Measurements from ENCODE around the gene PLB1. TPM values are rescaled to one million over a fixed set of nuclear protein-coding genes. Genes with fewer than 3 reads are reported as not detected.

PLB1 gene
- total RNA-seq, 1 experiment from 2014 or later, result 0.40 TPM

DNA sequence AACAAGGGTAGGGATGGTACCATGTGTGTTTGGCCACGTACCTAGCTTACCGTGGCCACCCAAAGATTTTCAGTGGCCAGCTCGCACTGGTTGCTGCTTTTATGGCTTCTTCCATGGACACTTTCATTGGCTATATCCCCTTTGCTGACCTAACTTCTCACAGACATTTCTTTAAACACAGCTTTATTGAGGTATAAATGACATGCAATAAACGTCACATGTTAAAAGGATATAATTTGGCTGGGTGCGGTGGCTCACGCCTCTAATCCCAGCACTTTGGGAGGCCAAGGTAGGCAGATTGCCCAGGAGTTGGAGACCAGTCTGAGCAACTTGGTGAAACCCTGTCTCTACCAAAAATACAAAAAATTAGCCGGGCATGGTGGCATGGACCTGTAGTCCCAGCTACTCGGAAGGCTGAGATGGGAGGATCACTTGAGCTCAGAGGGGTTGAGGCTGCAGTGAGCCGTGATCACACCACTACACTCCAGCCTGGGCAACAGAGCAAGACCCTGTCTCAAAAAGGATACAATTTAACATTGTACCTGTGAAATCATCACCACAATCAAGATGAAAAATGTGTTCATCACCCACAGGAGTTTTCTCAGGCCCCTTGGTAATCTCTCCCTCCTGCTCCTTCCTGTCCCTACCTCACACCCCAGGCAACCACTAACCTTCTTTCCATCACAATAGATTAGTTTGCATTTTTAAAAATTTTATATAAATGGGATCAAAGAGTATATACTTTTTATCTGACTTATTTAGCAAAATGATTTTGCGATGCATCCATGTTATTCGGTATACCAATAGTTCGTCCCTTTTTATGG lies 127.9 kb downstream of the PLB1 start:
- TF ChIP-seq EZH2 (IDR thresholded peaks at IDR 0.05; ENCODE audit: low read length, unreplicated experiment) (no peak), EZH2phosphoT487 (IDR thresholded peaks at IDR 0.05; ENCODE audit: borderline replicate concordance, low read length) (no peak)
- TF ChIP-seq, protein P1, sequence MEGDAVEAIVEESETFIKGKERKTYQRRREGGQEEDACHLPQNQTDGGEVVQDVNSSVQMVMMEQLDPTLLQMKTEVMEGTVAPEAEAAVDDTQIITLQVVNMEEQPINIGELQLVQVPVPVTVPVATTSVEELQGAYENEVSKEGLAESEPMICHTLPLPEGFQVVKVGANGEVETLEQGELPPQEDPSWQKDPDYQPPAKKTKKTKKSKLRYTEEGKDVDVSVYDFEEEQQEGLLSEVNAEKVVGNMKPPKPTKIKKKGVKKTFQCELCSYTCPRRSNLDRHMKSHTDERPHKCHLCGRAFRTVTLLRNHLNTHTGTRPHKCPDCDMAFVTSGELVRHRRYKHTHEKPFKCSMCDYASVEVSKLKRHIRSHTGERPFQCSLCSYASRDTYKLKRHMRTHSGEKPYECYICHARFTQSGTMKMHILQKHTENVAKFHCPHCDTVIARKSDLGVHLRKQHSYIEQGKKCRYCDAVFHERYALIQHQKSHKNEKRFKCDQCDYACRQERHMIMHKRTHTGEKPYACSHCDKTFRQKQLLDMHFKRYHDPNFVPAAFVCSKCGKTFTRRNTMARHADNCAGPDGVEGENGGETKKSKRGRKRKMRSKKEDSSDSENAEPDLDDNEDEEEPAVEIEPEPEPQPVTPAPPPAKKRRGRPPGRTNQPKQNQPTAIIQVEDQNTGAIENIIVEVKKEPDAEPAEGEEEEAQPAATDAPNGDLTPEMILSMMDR (conservative IDR thresholded peaks at IDR 0.05; ENCODE audit: low read depth, low read length), result no peak
- ChIA-PET POLR2A (ENCODE audit: unreplicated experiment) (no interaction called here), CTCF (no interaction called here)
- no peak overlapping the region for H2AFZ ChIP-seq (ENCODE audit: low read length)
- no peaks in the 10 kb centered on the region for H3F3A ChIP-seq (ENCODE audit: low read length, unreplicated experiment)
- H3K9ac ChIP-seq (ENCODE audit: low read length), result no peak overlapping the region
- intact Hi-C loops (cut with micrococcal nuclease), result no loop called here
- no peaks in the 10 kb centered on the region for H3K79me2 ChIP-seq (ENCODE audit: low read length)
- no peaks in the 10 kb centered on the region for H3K27me3 ChIP-seq (ENCODE audit: low read length)
- BruUV-seq (replicated peaks), result no TSS peak
- DNase-seq (no peak), ATAC-seq (no peak)
- peaks cover 35% of the 10 kb centered on the region for H3K4me1 ChIP-seq (ENCODE audit: insufficient read depth, low read length)
- H4K20me1 ChIP-seq (ENCODE audit: low read length), result no peaks in the 10 kb centered on the region
- no peaks in the 10 kb centered on the region for H3K9me3 ChIP-seq (ENCODE audit: low read length)
- H3K4me2 ChIP-seq (ENCODE audit: low read length), result no peak overlapping the region
- no peaks in the 10 kb centered on the region for H3K36me3 ChIP-seq (ENCODE audit: low read depth, low read length)
- H3K27ac ChIP-seq (ENCODE audit: low read length), result no peak overlapping the region
- H3K4me3 ChIP-seq (ENCODE audit: low read length), result no peak overlapping the region
- H3K9me2 ChIP-seq (replicated peaks; ENCODE audit: low read length), result no peaks in the 10 kb centered on the region

DNA sequence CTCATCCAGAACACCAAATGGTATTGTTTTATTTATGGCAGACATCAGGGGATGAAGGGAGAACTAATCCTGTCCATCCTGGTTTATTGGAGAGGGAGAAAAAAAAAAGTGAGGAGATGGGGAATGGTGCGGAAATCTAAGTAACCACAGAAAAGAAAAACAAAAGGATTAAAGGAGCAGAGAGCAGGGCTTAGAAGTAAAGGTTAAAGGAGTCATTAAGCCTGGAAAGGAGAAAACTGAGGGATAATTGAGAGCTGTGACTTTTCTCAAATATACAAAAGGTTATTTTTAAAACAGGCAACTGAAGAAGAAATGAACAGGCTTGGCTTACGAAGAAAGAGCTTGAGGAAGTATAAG lies 128.6 kb downstream of the PLB1 start:
- H3K9ac ChIP-seq (ENCODE audit: low read length), result no peak overlapping the region
- no peaks in the 10 kb centered on the region for H3K9me2 ChIP-seq (replicated peaks; ENCODE audit: low read length)
- CTCF ChIA-PET, result no interaction called here
- peaks cover 29% of the 10 kb centered on the region for H3K4me1 ChIP-seq (ENCODE audit: insufficient read depth, low read length)
- H3K27ac ChIP-seq (ENCODE audit: low read length), result no peak overlapping the region
- H4K20me1 ChIP-seq (ENCODE audit: low read length), result no peaks in the 10 kb centered on the region
- no peak overlapping the region for H3K4me2 ChIP-seq (ENCODE audit: low read length)
- no peaks in the 10 kb centered on the region for H3F3A ChIP-seq (ENCODE audit: low read length, unreplicated experiment)
- H3K79me2 ChIP-seq (ENCODE audit: low read length), result no peaks in the 10 kb centered on the region
- ATAC-seq (no peak), DNase-seq (no peak)
- H2AFZ ChIP-seq (ENCODE audit: low read length), result no peak overlapping the region
- intact Hi-C loops (cut with micrococcal nuclease), result no loop called here
- H3K4me3 ChIP-seq (ENCODE audit: low read length), result no peak overlapping the region
- no peaks in the 10 kb centered on the region for H3K36me3 ChIP-seq (ENCODE audit: low read depth, low read length)
- BruUV-seq (replicated peaks), result no TSS peak
- TF ChIP-seq EZH2phosphoT487 (IDR thresholded peaks at IDR 0.05; ENCODE audit: borderline replicate concordance, low read length), result no peak
- TF ChIP-seq, protein P1 (conservative IDR thresholded peaks at IDR 0.05; ENCODE audit: low read depth, low read length), result no peak
- TF ChIP-seq EZH2 (IDR thresholded peaks at IDR 0.05; ENCODE audit: low read length, unreplicated experiment), result no peak
- no peaks in the 10 kb centered on the region for H3K27me3 ChIP-seq (ENCODE audit: low read length)
- no peaks in the 10 kb centered on the region for H3K9me3 ChIP-seq (ENCODE audit: low read length)
- POLR2A ChIA-PET (ENCODE audit: unreplicated experiment), result no interaction called here
